A549 (cell line): ENCODE measurements around the gene PPRC1. TPM values are rescaled to one million over a fixed set of nuclear protein-coding genes. Genes with fewer than 3 reads are reported as not detected.

ENCODE experiments used
- ATAC-seq, 2 experiments: fragments of 200-7000 bp in 1 of 2; fragments of >200 bp in 1 of 2; cut with Nextera tagmentation in 1 of 2; cut with Tn5 transposase in 1 of 2; 3 replicates each; pipeline versions ENCODE4 v1.8.0 to v1.9.1; 2018 to 2020; ENCODE audit warnings: mild to moderate bottlenecking in 1 of 2, moderate library complexity in 1 of 2
- CTCF ChIA-PET: fragments of 300-600 bp; sonication (Branson Sonifier 250); formaldehyde crosslinking; extraction: SDS; loops from one replicate; lab custom pipeline; 2021; ENCODE audit warnings: antibody characterized with exemption, inconsistent platforms; lab: Yijun Ruan, JAX
- POLR2A ChIA-PET: fragments of 350-600 bp; formaldehyde crosslinking; extraction: SDS; loops from one replicate; lab custom pipeline; 2021; ENCODE audit warnings: antibody characterized with exemption, inconsistent platforms; lab: Yijun Ruan, JAX
- DNase-seq, 2 experiments: peaks; one replicate each; pipeline versions ENCODE4 v3.0.0 to v3.0.0-alpha.2; 2011 to 2016; ENCODE audit warnings: low read depth in 1 of 2, low spot score in 1 of 2
- FAIRE-seq: peaks from 2 replicates; lab custom pipeline; 2011; peaks lifted over from hg19 to GRCh38; lab: Jason Lieb, UNC
- H3K27ac ChIP-seq, 2 experiments: fragments of >200 bp; sonication (Bioruptor Twin); formaldehyde crosslinking; 3 replicates each; pipeline ENCODE4 v1.5.1; 2016 to 2017
- H3K4me1 ChIP-seq: fragments of >200 bp; sonication (Bioruptor Twin); formaldehyde crosslinking; 3 replicates; pipeline ENCODE4 v1.6.1; 2016
- H3K4me2 ChIP-seq: fragments of >200 bp; sonication (Bioruptor Twin); formaldehyde crosslinking; 3 replicates; pipeline ENCODE4 v1.6.1; 2016
- H3K4me3 ChIP-seq: fragments of >200 bp; sonication (Bioruptor Twin); formaldehyde crosslinking; 3 replicates; pipeline ENCODE4 v1.5.1; 2016
- H3K9me3 ChIP-seq: fragments of >200 bp; sonication (Bioruptor Twin); formaldehyde crosslinking; 3 replicates; pipeline ENCODE4 v1.6.1; 2016
- CTCF ChIP-seq: fragments of >200 bp; sonication (Bioruptor Twin); formaldehyde crosslinking; IDR thresholded peaks from 3 replicates; pipeline ENCODE4 v1.5.1; 2016
- FOSB ChIP-seq: fragments of 250-450 bp; sonication (Bioruptor Pico); IDR thresholded peaks from 2 replicates; pipeline ENCODE4 v1.5.0; 2020; ENCODE audit warnings: mild to moderate bottlenecking, moderate library complexity
- HOXA7 ChIP-seq: fragments of 250-450 bp; sonication (Bioruptor Pico); IDR thresholded peaks from 2 replicates; pipeline ENCODE4 v1.5.0; 2020; ENCODE audit warnings: mild to moderate bottlenecking, moderate library complexity
- MAFK ChIP-seq: fragments of 450-650 bp; IDR thresholded peaks from 2 replicates; pipeline ENCODE4 v1.6.1; 2014; ENCODE audit not compliant: partially characterized antibody
- MAZ ChIP-seq: fragments of 150-350 bp; IDR thresholded peaks from 2 replicates; pipeline ENCODE4 v1.6.1; 2014; ENCODE audit warnings: antibody characterized with exemption, low read depth, low read length, borderline replicate concordance
- NR3C1 ChIP-seq: fragments of >200 bp; sonication (Bioruptor Twin); formaldehyde crosslinking; IDR thresholded peaks from 3 replicates; pipeline ENCODE4 v1.6.1; 2017
- PBX3 ChIP-seq: IDR thresholded peaks from 2 replicates; pipeline ENCODE4 v1.6.1; 2012
- POLR2A ChIP-seq: IDR thresholded peaks from 2 replicates; pipeline ENCODE4 v1.6.1; 2012; ENCODE audit warnings: mild to moderate bottlenecking, low read length
- POLR2AphosphoS2 ChIP-seq: conservative IDR thresholded peaks from 2 replicates; pipeline ENCODE4 v1.6.1; 2012; ENCODE audit warnings: low read length, improper control_type of control experiment, inconsistent platforms
- RARB ChIP-seq: fragments of 250-450 bp; sonication (Bioruptor Pico); IDR thresholded peaks from 2 replicates; pipeline ENCODE4 v1.8.0; 2021; ENCODE audit warnings: mild to moderate bottlenecking, moderate library complexity
- RFX5 ChIP-seq: fragments of 450-650 bp; IDR thresholded peaks from 2 replicates; pipeline ENCODE4 v1.7.1; 2014; ENCODE audit warnings: antibody characterized with exemption, mild to moderate bottlenecking, moderate library complexity
- SMC3 ChIP-seq: fragments of >200 bp; sonication (Bioruptor Twin); formaldehyde crosslinking; IDR thresholded peaks from 3 replicates; pipeline ENCODE4 v1.6.1; 2018; ENCODE audit warnings: inconsistent platforms
- TP53 ChIP-seq: fragments of 250-450 bp; sonication (Bioruptor Pico); IDR thresholded peaks from 2 replicates; pipeline ENCODE4 v1.5.0; 2021; ENCODE audit warnings: mild to moderate bottlenecking, moderate library complexity
- ZFP36 ChIP-seq: fragments of 450-650 bp; IDR thresholded peaks from 2 replicates; pipeline ENCODE4 v1.6.1; 2014; ENCODE audit warnings: borderline replicate concordance; ENCODE audit not compliant: partially characterized antibody
- ZSCAN20 ChIP-seq: fragments of 250-450 bp; sonication (Bioruptor Pico); IDR thresholded peaks from 2 replicates; pipeline ENCODE4 v1.8.0; 2022; ENCODE audit warnings: mild to moderate bottlenecking, moderate library complexity
- WGBS: methylation state at CpG from one replicate; pipeline ENCODE4 v1.1.6; 2017; ENCODE audit errors: missing lambda C conversion rate; 5-methylcytosine and 5-hydroxymethylcytosine counted together
- polyA plus RNA-seq, 4 experiments: library from polyadenylated mRNA; depleted of rRNA in 3 of 4; stranded (reverse); fragments of >200 nt; fragmentation: RNase III in 1 of 4; extraction: RNeasy Plus Mini Kit Qiagen cat#74134 plus additional on column Dnase treatment in 1 of 4; gene quantifications; 2 replicates in 3 of 4; 3 replicates in 1 of 4; pipeline ENCODE4 v1.2.3, GENCODE V29; 2011 to 2017
- TF ChIP-seq, protein P1 (sequence below): fragments of 150-350 bp; IDR thresholded peaks from 2 replicates; pipeline ENCODE4 v1.6.1; 2014; ENCODE audit warnings: low read depth, mild to moderate bottlenecking, low read length
- TF ChIP-seq, protein P2 (sequence below): fragments of 250-450 bp; sonication (Bioruptor Pico); IDR thresholded peaks from 2 replicates; pipeline ENCODE4 v1.5.0; 2021; ENCODE audit warnings: mild to moderate bottlenecking, moderate library complexity, borderline replicate concordance

Gene PPRC1
- polyA plus RNA-seq, 2 of the 4 experiments (the other 2 are of a cell fraction) = 27.0 to 44.1 TPM

GRCh38 chr10:102170602-102171001, 37.8 kb downstream of the PPRC1 start:
- WGBS = 73% methylated on average over 3 of the region's 3 CpGs
- FAIRE-seq (no peak), ATAC-seq (no peak), DNase-seq (no peak)
- peak overlapping the region; percentile 70; the same call in 1 of the 3 replicates for H3K4me2 ChIP-seq
- H3K27ac ChIP-seq = peak overlapping the region in 1 of 2 experiments; percentile 83; a peak in 1 of 6 replicates
- peak; percentile 77 for TF ChIP-seq MAFK
- no peak for TF ChIP-seq POLR2A
- peaks cover 3% of the 10 kb centered on the region; the same call in 1 of the 3 replicates for H3K4me1 ChIP-seq
- no peak overlapping the region for H3K4me3 ChIP-seq
- POLR2A ChIA-PET = no interaction called here
- H3K9me3 ChIP-seq = no peaks in the 10 kb centered on the region
- CTCF ChIA-PET = interaction anchor here (0.8 to 6.7 kb wide), 19 partner anchors 9 to 413 kb away, joined by 3 to 111 read pairs (median 9); partner anchors contain the start of genes ELOVL3 and PPRC1

DNA sequence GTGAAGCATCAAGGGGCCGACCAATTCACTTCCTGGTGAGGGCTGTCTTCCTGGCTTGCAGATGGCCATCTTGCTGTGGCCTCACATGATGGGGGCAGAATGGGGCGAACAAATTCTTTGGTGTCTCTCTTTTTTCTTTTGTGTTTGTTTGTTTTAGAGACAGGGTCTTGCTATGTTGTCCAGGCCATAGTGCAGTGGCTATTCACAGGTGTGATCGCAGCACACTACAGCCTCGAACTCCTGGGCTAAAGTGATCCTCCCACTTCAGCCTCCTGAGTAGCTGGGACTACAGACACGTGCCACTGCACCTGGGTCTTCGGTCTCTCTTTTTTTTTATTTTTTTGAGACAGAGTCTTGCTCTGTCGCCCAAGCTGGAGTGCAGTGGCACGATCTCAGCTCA, 39.4 kb downstream of the PPRC1 start:
- no peak overlapping the region for H3K4me2 ChIP-seq
- peaks cover 3% of the 10 kb centered on the region; the same call in 1 of the 3 replicates for H3K4me1 ChIP-seq
- DNase-seq (no peak), FAIRE-seq (no peak), ATAC-seq (no peak)
- 82% methylated on average over 8 of the region's 8 CpGs for WGBS
- POLR2A ChIA-PET = no interaction called here
- TF ChIP-seq, protein P1, sequence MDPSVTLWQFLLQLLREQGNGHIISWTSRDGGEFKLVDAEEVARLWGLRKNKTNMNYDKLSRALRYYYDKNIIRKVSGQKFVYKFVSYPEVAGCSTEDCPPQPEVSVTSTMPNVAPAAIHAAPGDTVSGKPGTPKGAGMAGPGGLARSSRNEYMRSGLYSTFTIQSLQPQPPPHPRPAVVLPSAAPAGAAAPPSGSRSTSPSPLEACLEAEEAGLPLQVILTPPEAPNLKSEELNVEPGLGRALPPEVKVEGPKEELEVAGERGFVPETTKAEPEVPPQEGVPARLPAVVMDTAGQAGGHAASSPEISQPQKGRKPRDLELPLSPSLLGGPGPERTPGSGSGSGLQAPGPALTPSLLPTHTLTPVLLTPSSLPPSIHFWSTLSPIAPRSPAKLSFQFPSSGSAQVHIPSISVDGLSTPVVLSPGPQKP = no peak
- TF ChIP-seq TP53 (CRISPR knock-in tag) (no peak), MAZ (no peak), ZSCAN20 (CRISPR knock-in tag) (no peak), SMC3 (no peak), ZFP36 (no peak), FOSB (CRISPR knock-in tag) (no peak), PBX3 (no peak)
- no peaks in the 10 kb centered on the region for H3K9me3 ChIP-seq
- CTCF ChIA-PET = interaction anchor here (0.9 kb wide), 2 partner anchors 23 to 179 kb away, joined by 3 read pairs; no protein-coding TSS in a partner anchor
- H3K27ac ChIP-seq = no peak overlapping the region
- H3K4me3 ChIP-seq = no peak overlapping the region

GRCh38 chr10:102175415-102175814, 42.6 kb downstream of the PPRC1 start:
- no peak overlapping the region for H3K27ac ChIP-seq
- DNase-seq = no peak
- POLR2A ChIA-PET = no interaction called here

GRCh38 chr10:102184606-102185005, 51.8 kb downstream of the PPRC1 start:
- TF ChIP-seq HOXA7 (CRISPR knock-in tag) (no peak), RFX5 (no peak), SMC3 (no peak), CTCF (no peak), POLR2AphosphoS2 (no peak)
- TF ChIP-seq, protein P2, sequence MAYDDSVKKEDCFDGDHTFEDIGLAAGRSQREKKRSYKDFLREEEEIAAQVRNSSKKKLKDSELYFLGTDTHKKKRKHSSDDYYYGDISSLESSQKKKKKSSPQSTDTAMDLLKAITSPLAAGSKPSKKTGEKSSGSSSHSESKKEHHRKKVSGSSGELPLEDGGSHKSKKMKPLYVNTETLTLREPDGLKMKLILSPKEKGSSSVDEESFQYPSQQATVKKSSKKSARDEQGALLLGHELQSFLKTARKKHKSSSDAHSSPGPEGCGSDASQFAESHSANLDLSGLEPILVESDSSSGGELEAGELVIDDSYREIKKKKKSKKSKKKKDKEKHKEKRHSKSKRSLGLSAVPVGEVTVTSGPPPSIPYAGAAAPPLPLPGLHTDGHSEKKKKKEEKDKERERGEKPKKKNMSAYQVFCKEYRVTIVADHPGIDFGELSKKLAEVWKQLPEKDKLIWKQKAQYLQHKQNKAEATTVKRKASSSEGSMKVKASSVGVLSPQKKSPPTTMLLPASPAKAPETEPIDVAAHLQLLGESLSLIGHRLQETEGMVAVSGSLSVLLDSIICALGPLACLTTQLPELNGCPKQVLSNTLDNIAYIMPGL (CRISPR knock-in tag) = no peak
- TF ChIP-seq, protein P1 = no peak
- H3K4me2 ChIP-seq = no peak overlapping the region
- FAIRE-seq = no peak
- H3K4me3 ChIP-seq = no peak overlapping the region
- no peak for DNase-seq
- no peak overlapping the region for H3K27ac ChIP-seq
- WGBS = 45% methylated on average over 2 of the region's 2 CpGs
- POLR2A ChIA-PET = no interaction called here
- ATAC-seq = no peak
- H3K9me3 ChIP-seq = peaks cover 19% of the 10 kb centered on the region
- CTCF ChIA-PET = interaction anchor here (1.1 to 3.0 kb wide), 5 partner anchors 15 to 167 kb away, joined by 3 to 9 read pairs (median 4); no protein-coding TSS in a partner anchor
- H3K4me1 ChIP-seq = no peaks in the 10 kb centered on the region

More at GRCh38 chr10:102175415-102175814, 42.6 kb downstream of the PPRC1 start:
- TF ChIP-seq NR3C1 (no peak), HOXA7 (CRISPR knock-in tag) (no peak), MAZ (no peak), RARB (CRISPR knock-in tag) (no peak), ZFP36 (no peak)
- H3K4me3 ChIP-seq = no peak overlapping the region
- H3K9me3 ChIP-seq = no peaks in the 10 kb centered on the region
- 24% methylated on average over 4 of the region's 4 CpGs for WGBS
- peak in 1 of 2 experiments; percentile 18; a peak in 1 of 6 replicates for ATAC-seq
- no peak overlapping the region for H3K4me2 ChIP-seq
- no peaks in the 10 kb centered on the region; the same call in 2 of the 3 replicates for H3K4me1 ChIP-seq
- FAIRE-seq = no peak
- CTCF ChIA-PET = interaction anchor here (0.6 to 1.5 kb wide), 4 partner anchors 54 to 312 kb away, joined by 3 to 5 read pairs (median 3); no protein-coding TSS in a partner anchor
